Retinal pigment epithelial cell (primary cell): ENCODE measurements around the gene NFE2L3.
A peak's percentile ranks its signal among the peaks of the same experiment; 100 is the strongest.

Source experiments
- DNase-seq: peaks from one replicate; pipeline ENCODE4 v3.0.0-alpha.2; 2010; ENCODE audit warnings: low read depth
- H3K4me3 ChIP-seq: 2 replicates; pipeline ENCODE4 v1.5.1; 2011; ENCODE audit warnings: mild to moderate bottlenecking, low read length, control low read depth, moderate library complexity
- TF ChIP-seq, protein P1 (sequence below): conservative IDR thresholded peaks from 2 replicates; pipeline ENCODE4 v1.5.1; 2011; ENCODE audit warnings: low read depth, low read length, control low read depth, inconsistent platforms

NFE2L3 gene, protein sequence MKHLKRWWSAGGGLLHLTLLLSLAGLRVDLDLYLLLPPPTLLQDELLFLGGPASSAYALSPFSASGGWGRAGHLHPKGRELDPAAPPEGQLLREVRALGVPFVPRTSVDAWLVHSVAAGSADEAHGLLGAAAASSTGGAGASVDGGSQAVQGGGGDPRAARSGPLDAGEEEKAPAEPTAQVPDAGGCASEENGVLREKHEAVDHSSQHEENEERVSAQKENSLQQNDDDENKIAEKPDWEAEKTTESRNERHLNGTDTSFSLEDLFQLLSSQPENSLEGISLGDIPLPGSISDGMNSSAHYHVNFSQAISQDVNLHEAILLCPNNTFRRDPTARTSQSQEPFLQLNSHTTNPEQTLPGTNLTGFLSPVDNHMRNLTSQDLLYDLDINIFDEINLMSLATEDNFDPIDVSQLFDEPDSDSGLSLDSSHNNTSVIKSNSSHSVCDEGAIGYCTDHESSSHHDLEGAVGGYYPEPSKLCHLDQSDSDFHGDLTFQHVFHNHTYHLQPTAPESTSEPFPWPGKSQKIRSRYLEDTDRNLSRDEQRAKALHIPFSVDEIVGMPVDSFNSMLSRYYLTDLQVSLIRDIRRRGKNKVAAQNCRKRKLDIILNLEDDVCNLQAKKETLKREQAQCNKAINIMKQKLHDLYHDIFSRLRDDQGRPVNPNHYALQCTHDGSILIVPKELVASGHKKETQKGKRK

DNA sequence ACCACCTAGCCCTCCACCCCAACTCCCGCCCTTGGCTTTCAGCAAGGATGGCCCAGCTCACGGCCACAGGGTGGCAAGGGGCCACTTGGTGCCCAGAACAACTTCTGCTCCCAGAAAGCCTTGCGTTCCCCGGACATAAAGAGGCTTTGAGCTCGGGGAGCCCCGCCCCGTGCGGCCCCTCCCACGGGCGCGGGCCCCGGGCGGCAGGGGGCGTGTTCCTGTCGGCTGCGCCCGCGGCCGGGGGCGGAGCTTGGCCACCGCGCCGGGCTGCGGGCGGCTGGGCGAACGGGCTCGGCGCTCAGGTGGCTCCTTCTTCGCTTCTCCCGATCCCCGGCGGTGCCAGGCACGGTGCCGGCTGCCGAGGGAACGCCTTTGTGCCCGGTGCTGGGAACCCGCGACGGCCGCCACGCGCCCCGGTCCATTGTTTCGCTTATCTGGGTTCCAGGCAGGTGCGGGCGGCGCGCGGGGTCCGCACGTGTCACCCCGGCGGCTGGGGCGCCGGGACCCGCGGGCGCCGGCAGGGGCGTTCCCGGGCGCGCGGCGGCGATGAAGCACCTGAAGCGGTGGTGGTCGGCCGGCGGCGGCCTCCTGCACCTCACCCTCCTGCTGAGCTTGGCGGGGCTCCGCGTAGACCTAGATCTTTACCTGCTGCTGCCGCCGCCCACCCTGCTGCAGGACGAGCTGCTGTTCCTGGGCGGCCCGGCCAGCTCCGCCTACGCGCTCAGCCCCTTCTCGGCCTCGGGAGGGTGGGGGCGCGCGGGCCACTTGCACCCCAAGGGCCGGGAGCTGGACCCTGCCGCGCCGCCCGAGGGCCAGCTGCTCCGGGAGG lies at the start of gene NFE2L3:
NFE2L3 (plus strand) TSS at position 246 of the 829 bp plus-strand sequence; CDS start at position 547, 301 bp downstream.
- TF ChIP-seq, protein P1, sequence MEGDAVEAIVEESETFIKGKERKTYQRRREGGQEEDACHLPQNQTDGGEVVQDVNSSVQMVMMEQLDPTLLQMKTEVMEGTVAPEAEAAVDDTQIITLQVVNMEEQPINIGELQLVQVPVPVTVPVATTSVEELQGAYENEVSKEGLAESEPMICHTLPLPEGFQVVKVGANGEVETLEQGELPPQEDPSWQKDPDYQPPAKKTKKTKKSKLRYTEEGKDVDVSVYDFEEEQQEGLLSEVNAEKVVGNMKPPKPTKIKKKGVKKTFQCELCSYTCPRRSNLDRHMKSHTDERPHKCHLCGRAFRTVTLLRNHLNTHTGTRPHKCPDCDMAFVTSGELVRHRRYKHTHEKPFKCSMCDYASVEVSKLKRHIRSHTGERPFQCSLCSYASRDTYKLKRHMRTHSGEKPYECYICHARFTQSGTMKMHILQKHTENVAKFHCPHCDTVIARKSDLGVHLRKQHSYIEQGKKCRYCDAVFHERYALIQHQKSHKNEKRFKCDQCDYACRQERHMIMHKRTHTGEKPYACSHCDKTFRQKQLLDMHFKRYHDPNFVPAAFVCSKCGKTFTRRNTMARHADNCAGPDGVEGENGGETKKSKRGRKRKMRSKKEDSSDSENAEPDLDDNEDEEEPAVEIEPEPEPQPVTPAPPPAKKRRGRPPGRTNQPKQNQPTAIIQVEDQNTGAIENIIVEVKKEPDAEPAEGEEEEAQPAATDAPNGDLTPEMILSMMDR, result peak; percentile 6
- no peak for DNase-seq
- peak within 1 kb of the TSS; percentile 49 for H3K4me3 ChIP-seq

DNA sequence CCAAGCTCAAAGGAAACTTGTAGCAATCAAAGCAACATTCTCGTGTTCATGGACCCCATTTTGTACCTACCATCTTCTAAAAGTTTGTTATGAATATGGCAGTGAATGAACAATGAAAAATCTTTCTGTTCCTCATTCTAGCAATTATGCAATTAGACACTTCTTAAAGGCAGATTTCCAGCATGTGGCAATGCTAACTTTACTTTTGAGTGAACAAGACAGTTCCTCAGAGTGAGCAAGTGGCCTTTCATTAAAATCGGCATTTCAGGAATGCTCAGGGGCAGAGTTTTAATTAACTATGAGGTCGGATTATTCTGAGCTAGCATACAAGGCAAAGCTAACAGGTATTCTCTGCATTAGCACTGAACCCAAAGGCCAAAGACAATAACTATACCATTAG lies 48.4 kb upstream of the NFE2L3 start:
- no peak overlapping the region for H3K4me3 ChIP-seq
- TF ChIP-seq, protein P1, result no peak
- no peak for DNase-seq

DNA sequence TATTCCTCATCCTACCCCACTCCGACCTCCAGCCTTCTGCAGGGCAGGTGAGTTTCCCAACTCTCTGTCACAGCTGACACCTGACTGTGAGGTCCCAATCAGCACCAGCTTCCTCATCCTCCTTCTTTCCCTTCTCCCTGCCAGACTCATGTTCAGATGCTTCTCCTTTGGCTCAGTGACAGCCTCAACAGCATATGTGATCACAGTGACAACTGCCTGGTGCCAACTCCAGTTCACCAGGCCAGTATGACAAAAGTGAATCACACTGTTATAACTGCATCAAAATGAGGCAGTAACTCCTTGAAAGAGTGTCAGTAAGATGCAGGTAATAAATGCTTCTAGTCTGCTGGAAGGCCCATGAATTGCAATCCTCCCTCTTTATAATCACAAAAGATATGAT lies 46.8 kb upstream of the NFE2L3 start:
- TF ChIP-seq, protein P1, result no peak
- no peak overlapping the region for H3K4me3 ChIP-seq
- no peak for DNase-seq

DNA sequence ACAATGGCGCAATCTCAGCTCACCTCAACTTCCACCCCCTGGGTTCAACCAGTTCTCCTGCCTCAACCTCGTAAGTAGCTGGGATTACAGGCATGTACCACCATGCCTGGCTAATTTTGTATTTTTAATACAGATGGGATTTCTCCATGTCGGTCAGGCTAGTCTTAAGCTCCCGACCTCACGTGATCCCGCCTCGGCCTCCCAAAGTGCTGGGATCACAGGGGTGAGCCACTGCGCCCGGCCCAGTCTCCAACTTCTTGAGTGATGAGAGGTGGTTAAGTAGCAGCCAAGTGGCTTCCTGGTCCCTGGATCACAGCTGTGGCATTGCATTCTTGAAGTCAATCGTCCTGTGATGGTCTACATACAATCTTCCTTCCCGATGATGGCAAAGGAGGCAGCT lies 46.1 kb upstream of the NFE2L3 start:
- TF ChIP-seq, protein P1, result no peak
- DNase-seq, result no peak
- no peak overlapping the region for H3K4me3 ChIP-seq

DNA sequence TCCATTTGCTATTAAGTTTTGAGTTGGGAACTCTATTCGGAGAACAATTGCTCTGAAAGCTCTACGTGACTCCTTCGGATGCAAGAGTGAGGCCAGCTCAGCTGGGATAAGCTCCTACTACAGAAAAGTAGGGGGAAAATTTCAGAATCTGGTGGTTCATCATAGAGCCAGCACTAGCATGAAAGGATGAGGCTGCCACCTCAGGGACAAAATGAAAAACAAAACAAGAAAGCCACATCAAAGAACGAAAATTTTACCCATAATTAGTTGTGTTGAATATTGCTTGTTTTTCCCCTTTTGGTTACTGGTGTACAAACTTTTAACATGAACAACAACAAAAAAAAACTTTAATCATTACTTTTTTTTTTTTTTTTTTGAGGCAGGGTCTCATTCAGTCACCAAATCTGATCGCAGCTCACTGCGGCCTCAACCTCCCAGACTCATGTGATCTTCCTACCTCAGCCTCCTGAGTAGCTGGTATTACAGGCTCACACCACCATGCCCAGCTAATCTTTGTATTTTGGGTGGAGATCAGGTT lies 39.7 kb upstream of the NFE2L3 start:
- no peak for DNase-seq
- H3K4me3 ChIP-seq, result no peak overlapping the region

DNA sequence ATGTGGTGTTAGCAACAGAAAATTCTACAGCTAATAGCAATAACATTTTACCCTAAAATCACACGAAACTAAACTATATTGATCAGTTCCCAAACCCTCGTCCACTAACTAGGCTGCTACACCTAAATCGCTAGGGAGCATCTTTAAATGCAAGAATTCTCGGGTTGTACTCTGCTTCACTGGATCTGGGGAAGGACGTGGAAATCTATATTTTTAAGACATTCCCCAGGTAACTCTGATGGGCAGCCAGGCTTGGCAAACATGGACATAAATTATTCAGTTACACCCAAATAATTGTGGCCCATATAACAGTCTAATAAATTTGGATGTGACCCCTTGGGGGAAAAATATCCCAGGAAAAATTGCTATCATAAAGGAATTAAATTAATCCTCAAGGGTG lies 36.3 kb upstream of the NFE2L3 start:
- TF ChIP-seq, protein P1, result no peak
- no peak for DNase-seq
- H3K4me3 ChIP-seq, result no peak overlapping the region

More for the DNA sequence above, 39.7 kb upstream of the NFE2L3 start:
- TF ChIP-seq, protein P1, result no peak
